GM23248 (cell line): ENCODE results near the gene AVL9. TPM values are rescaled to one million over a fixed set of nuclear protein-coding genes. Genes with fewer than 3 reads are reported as not detected.
"Not testable (repeated sequence)": the region's sequence is repeated elsewhere in the genome, so short reads cannot be mapped to it uniquely, and the experiment has no call there.

Source experiments
- DNase-seq: peaks from one replicate; pipeline ENCODE4 v3.0.0-alpha.2; 2015
- H2AFZ ChIP-seq: fragments of 200-600 bp; sonication (generic); 2 replicates; pipeline ENCODE4 v1.6.1; 2016; ENCODE audit warnings: antibody characterized with exemption
- H3F3A ChIP-seq: fragments of 200-600 bp; sonication (generic); 2 replicates; pipeline ENCODE4 v1.6.1; 2016; ENCODE audit warnings: mild to moderate bottlenecking, antibody characterized with exemption, mixed run types; ENCODE audit not compliant: insufficient read depth
- H3K27ac ChIP-seq: fragments of 200-600 bp; sonication (generic); 2 replicates; pipeline ENCODE4 v1.5.1; 2016; ENCODE audit warnings: mild to moderate bottlenecking
- H3K27me3 ChIP-seq: fragments of 200-600 bp; sonication (generic); replicated peaks from 2 replicates; pipeline ENCODE4 v1.6.1; 2016; ENCODE audit warnings: mild to moderate bottlenecking; ENCODE audit not compliant: insufficient read depth
- H3K36me3 ChIP-seq: fragments of 200-600 bp; sonication (generic); 2 replicates; pipeline ENCODE4 v1.6.1; 2016; ENCODE audit warnings: low read depth, mild to moderate bottlenecking
- H3K4me1 ChIP-seq: fragments of 200-600 bp; sonication (generic); 2 replicates; pipeline ENCODE4 v1.6.1; 2016; ENCODE audit warnings: mild to moderate bottlenecking; ENCODE audit not compliant: insufficient read depth
- H3K4me2 ChIP-seq: fragments of 200-600 bp; sonication (generic); one replicate; pipeline ENCODE4 v1.6.1; 2016; ENCODE audit warnings: mild to moderate bottlenecking; ENCODE audit not compliant: unreplicated experiment
- H3K4me3 ChIP-seq: fragments of 200-600 bp; sonication (generic); 2 replicates; pipeline ENCODE4 v1.5.1; 2016; ENCODE audit warnings: mild to moderate bottlenecking
- H3K79me2 ChIP-seq: fragments of 200-600 bp; sonication (generic); 2 replicates; pipeline ENCODE4 v1.6.1; 2016; ENCODE audit warnings: mild to moderate bottlenecking; ENCODE audit not compliant: insufficient read depth
- H3K9ac ChIP-seq: fragments of 200-600 bp; sonication (generic); 2 replicates; pipeline ENCODE4 v1.6.1; 2016; ENCODE audit warnings: mild to moderate bottlenecking
- H3K9me2 ChIP-seq: fragments of 200-600 bp; sonication (generic); 2 replicates; pipeline ENCODE4 v1.6.1; 2016; ENCODE audit warnings: mixed run types, mild to moderate bottlenecking, moderate library complexity; ENCODE audit not compliant: insufficient read depth
- H3K9me3 ChIP-seq: fragments of 200-600 bp; sonication (generic); one replicate; pipeline ENCODE4 v1.6.1; 2017; ENCODE audit warnings: low read depth
- H4K20me1 ChIP-seq: fragments of 200-600 bp; sonication (generic); 2 replicates; pipeline ENCODE4 v1.6.0; 2016; ENCODE audit not compliant: insufficient read depth
- EZH2 ChIP-seq: fragments of 200-600 bp; sonication (generic); IDR thresholded peaks from 2 replicates; pipeline ENCODE4 v1.6.1; 2018; ENCODE audit warnings: antibody characterized with exemption, mild to moderate bottlenecking; ENCODE audit not compliant: insufficient read depth, poor library complexity, severe bottlenecking
- EZH2phosphoT487 ChIP-seq: fragments of 200-600 bp; sonication (generic); IDR thresholded peaks from 2 replicates; pipeline ENCODE4 v1.6.1; 2018; ENCODE audit warnings: antibody characterized with exemption, moderate library complexity, mild to moderate bottlenecking, low read depth; ENCODE audit not compliant: insufficient read depth
- WGBS, 2 experiments: methylation state at CpG; one replicate each; pipeline ENCODE4 v1.1.6; 2015 to 2017; ENCODE audit warnings: low lambda C conversion rate in 2 of 2, low coverage in 1 of 2; ENCODE audit errors: missing lambda C conversion rate in 2 of 2; 5-methylcytosine and 5-hydroxymethylcytosine counted together
- in situ Hi-C: fragments of 300-500 bp; cut with MboI; formaldehyde crosslinking; loops from 2 replicates; pipeline ENCODE4 v1.15.0; 2020
- polyA plus RNA-seq: library from polyadenylated mRNA; unstranded; fragments of >200 nt; fragmentation: Nextera tagmentation; extraction: Ambion mirVana; gene quantifications from 2 replicates; pipeline ENCODE4 v1.2.1, GENCODE V29; 2016
- total RNA-seq: library from RNA; depleted of rRNA; stranded (reverse); fragments of >200 nt; shearing (Covaris generic); gene quantifications from 2 replicates; pipeline ENCODE4 v1.2.3, GENCODE V29; 2014

The AVL9 gene
- total and polyA plus RNA-seq, 2 experiments from 2014 or later: 5.1 to 12.0 TPM

GRCh38 chr7:32618987-32619386, 123.7 kb downstream of the AVL9 start:
- H3K79me2 ChIP-seq: no peaks in the 10 kb centered on the region
- no peaks in the 10 kb centered on the region for H3K27me3 ChIP-seq
- WGBS, 2 experiments: 92 to 93% methylated on average over 4 of the region's 4 CpGs
- no peak overlapping the region for H3K4me3 ChIP-seq
- peaks cover 14% of the 10 kb centered on the region for H3K4me1 ChIP-seq
- DNase-seq: peak; percentile 19
- H3K9me3 ChIP-seq: no peaks in the 10 kb centered on the region
- H4K20me1 ChIP-seq: no peaks in the 10 kb centered on the region
- no peak overlapping the region for H3K9ac ChIP-seq
- H3F3A ChIP-seq: peaks cover 5% of the 10 kb centered on the region; the same call in 1 of the 2 replicates
- no peak overlapping the region for H3K4me2 ChIP-seq
- H3K9me2 ChIP-seq: no peaks in the 10 kb centered on the region
- H3K36me3 ChIP-seq: no peaks in the 10 kb centered on the region
- no peak overlapping the region for H3K27ac ChIP-seq
- H2AFZ ChIP-seq: no peak overlapping the region
- in situ Hi-C loops: no loop called here
- TF ChIP-seq EZH2phosphoT487 (no peak), EZH2 (no peak)

- H3F3A ChIP-seq, H3K9ac ChIP-seq, H3K79me2 ChIP-seq, H3K9me2 ChIP-seq, in situ Hi-C loops, H3K9me3 ChIP-seq, H3K27ac ChIP-seq, H3K36me3 ChIP-seq, H3K4me3 ChIP-seq, H2AFZ ChIP-seq, H4K20me1 ChIP-seq, H3K27me3 ChIP-seq, H3K4me2 ChIP-seq, DNase-seq: not testable (repeated sequence)
- WGBS, 2 experiments: 72 to 79% methylated on average over 1 of the region's 1 CpG
- H3K4me1 ChIP-seq: peaks cover 14% of the 10 kb centered on the region
These were observed 124.1 kb downstream of the AVL9 start for GRCh38 chr7:32619416-32619815.

- no peaks in the 10 kb centered on the region for H3K4me1 ChIP-seq
- DNase-seq: no peak
- in situ Hi-C loops: no loop called here
These were observed 135.7 kb downstream of the AVL9 start for GRCh38 chr7:32631021-32631420.

GRCh38 chr7:32631590-32632497, 136.6 kb downstream of the AVL9 start:
- H3K27ac ChIP-seq, H4K20me1 ChIP-seq, H3K9me2 ChIP-seq, DNase-seq, H3K9ac ChIP-seq, H3F3A ChIP-seq, in situ Hi-C loops, H3K27me3 ChIP-seq, H3K79me2 ChIP-seq, H3K4me3 ChIP-seq, H3K4me1 ChIP-seq, H2AFZ ChIP-seq, H3K4me2 ChIP-seq, H3K36me3 ChIP-seq, H3K9me3 ChIP-seq: not testable (repeated sequence)
- 95 to 98% methylated on average over 5 of the region's 5 CpGs for whole genome bisulfite sequencing, 2 experiments

More at GRCh38 chr7:32631021-32631420, 135.7 kb downstream of the AVL9 start:
- 79 to 82% methylated on average over 3 of the region's 3 CpGs for WGBS, 2 experiments
- Histone ChIP-seq H3K36me3 (no peaks in the 10 kb centered on the region), H3K9me3 (no peaks in the 10 kb centered on the region), H4K20me1 (no peaks in the 10 kb centered on the region), H2AFZ (no peak overlapping the region), H3F3A (no peaks in the 10 kb centered on the region), H3K9me2 (no peaks in the 10 kb centered on the region), H3K79me2 (no peaks in the 10 kb centered on the region), H3K9ac (no peak overlapping the region), H3K4me2 (no peak overlapping the region), H3K27me3 (no peaks in the 10 kb centered on the region), H3K27ac (no peak overlapping the region), H3K4me3 (no peak overlapping the region)
- TF ChIP-seq EZH2phosphoT487 (no peak), EZH2 (no peak)

DNA sequence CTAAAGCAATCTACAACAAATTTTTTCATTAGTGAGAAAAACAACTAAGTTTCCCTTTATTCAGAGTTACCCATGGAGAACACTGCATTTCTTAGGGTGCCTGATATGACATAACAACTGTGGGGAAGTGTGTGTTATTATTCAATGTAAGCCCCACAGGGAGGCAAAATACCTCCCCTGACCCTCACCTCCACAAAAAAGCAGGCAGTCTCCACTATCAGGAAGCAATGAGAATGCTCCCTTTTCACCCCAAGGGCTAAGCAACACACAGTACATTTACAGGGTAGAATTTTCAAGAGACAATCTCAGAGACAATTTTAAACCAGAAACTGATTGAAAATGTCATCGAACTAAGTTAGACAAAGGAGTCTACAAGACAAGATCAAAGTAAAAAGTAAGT, 138.2 kb downstream of the AVL9 start:
- H3K36me3 ChIP-seq, H3K27me3 ChIP-seq, H3K4me2 ChIP-seq, H3K9me2 ChIP-seq, DNase-seq, H3K4me1 ChIP-seq, H3K9me3 ChIP-seq, H3K27ac ChIP-seq, H3F3A ChIP-seq, H3K79me2 ChIP-seq, H3K9ac ChIP-seq, H4K20me1 ChIP-seq, H2AFZ ChIP-seq, H3K4me3 ChIP-seq, in situ Hi-C loops: not testable (repeated sequence)
- WGBS, 2 experiments: no CpG with 5 or more reads among the region's 1 CpG

GRCh38 chr7:32634798-32635393, 139.6 kb downstream of the AVL9 start:
- H3K9me2 ChIP-seq, H3K4me3 ChIP-seq, H2AFZ ChIP-seq, H3K36me3 ChIP-seq, H3K4me2 ChIP-seq, H3K9me3 ChIP-seq, DNase-seq, H3K27ac ChIP-seq, H4K20me1 ChIP-seq, H3K9ac ChIP-seq, H3K27me3 ChIP-seq, H3K4me1 ChIP-seq, H3F3A ChIP-seq, H3K79me2 ChIP-seq, in situ Hi-C loops: not testable (repeated sequence)
- 83 to 100% methylated on average over 1 of the region's 1 CpG for WGBS, 2 experiments
